ENCODE data around the gene ADIPOR2. TPM values are rescaled to one million over a fixed set of nuclear protein-coding genes. Genes with fewer than 3 reads are reported as not detected.

Gene ADIPOR2
- total RNA-seq (100 to 1,000 TPM in 1 of 5 donors, 10 to 100 TPM in 3, 1 to 10 TPM in 1; 2.9 to 185 (median 29.5) TPM), polyA plus RNA-seq (10 to 100 TPM; 22.4 to 41.4 (median 24.4) TPM)
- long read RNA-seq, donor 1: 0 reads
- long read RNA-seq, donor 2, full-length matches to known transcripts: 1 of 1 reads
- long read RNA-seq, donor 2, partial matches to known transcripts: 0 of 1 reads
- long read RNA-seq, donor 2, other reads (novel, unspliced or antisense): 0 of 1 reads
- long read RNA-seq, donor 3, full-length matches to known transcripts: 4 of 4 reads
- long read RNA-seq, donor 3, partial matches to known transcripts: 0 of 4 reads
- long read RNA-seq, donor 3, other reads (novel, unspliced or antisense): 0 of 4 reads
- long read RNA-seq, donor 4: 0 reads
- long read RNA-seq, donor 5, full-length matches to known transcripts: 1 of 25 reads
- long read RNA-seq, donor 5, partial matches to known transcripts: 24 of 25 reads
- long read RNA-seq, donor 5, other reads (novel, unspliced or antisense): 0 of 25 reads
- long read RNA-seq, donor 6, full-length matches to known transcripts: 4 of 4 reads
- long read RNA-seq, donor 6, partial matches to known transcripts: 0 of 4 reads
- long read RNA-seq, donor 6, other reads (novel, unspliced or antisense): 0 of 4 reads
- long read RNA-seq, donor 7: 0 reads
- long read RNA-seq, donor 8, full-length matches to known transcripts: 1 of 1 reads
- long read RNA-seq, donor 8, partial matches to known transcripts: 0 of 1 reads
- long read RNA-seq, donor 8, other reads (novel, unspliced or antisense): 0 of 1 reads
- long read RNA-seq, donor 9, full-length matches to known transcripts: 4 of 4 reads
- long read RNA-seq, donor 9, partial matches to known transcripts: 0 of 4 reads
- long read RNA-seq, donor 9, other reads (novel, unspliced or antisense): 0 of 4 reads
- long read RNA-seq, donor 10, partial matches to known transcripts: 5 of 5 reads
- long read RNA-seq, donor 10, other reads (novel, unspliced or antisense): 0 of 5 reads

GRCh38 chr12:1690578-1691122, at the start of gene ADIPOR2:
Gene ADIPOR2, plus strand, starts transcription at chr12:1691070. Its CDS starts 63,274 bp downstream, at chr12:1754344.
- TF ChIP-seq CTCF (IDR thresholded peaks at IDR 0.05): no peak
- TF ChIP-seq EP300 (IDR thresholded peaks at IDR 0.05): no peak
- peak in 1 of 4 donors; percentile 54 for TF ChIP-seq POLR2A (IDR thresholded peaks at IDR 0.05)
- peak; percentile 95 to 96 (median 95) for TF ChIP-seq POLR2AphosphoS5 (IDR thresholded peaks at IDR 0.05)
- Histone ChIP-seq H3K4me1 (peaks cover 0 to 50% (median 30%) of the 10 kb centered on the region in 4 donors), H3K9me3 (no peaks in the 10 kb centered on the region), H3K4me3 (peak within 1 kb of the TSS; percentile 78 to 98 (median 88)), H3K27ac (peak within 1 kb of the TSS; percentile 93 to 98 (median 97)), H3K27me3 (no peaks in the 10 kb centered on the region), H3K36me3 (peaks cover 0 to 4% (median 0%) of the 10 kb centered on the region in 4 donors)
- intact Hi-C loops (cut with DNase I; ENCODE audit: low total_unique reads): no loop called here
- peak; percentile 96 to 99 for DNase-seq
- WGBS, 5 donors: 0 to 1% (median 0%) methylated on average over 22 to 59 of the region's 59 CpGs

- no peak for DNase-seq
- peaks cover 10 to 21% (median 17%) of the 10 kb centered on the region in 4 donors for H3K4me1 ChIP-seq
- H3K9me3 ChIP-seq: no peaks in the 10 kb centered on the region
- H3K27ac ChIP-seq: peak overlapping the region in 1 of 5 donors; percentile 1
- no peaks in the 10 kb centered on the region for H3K27me3 ChIP-seq
- H3K4me3 ChIP-seq: no peak overlapping the region
- intact Hi-C loops (cut with DNase I; ENCODE audit: low total_unique reads): no loop called here
- WGBS, 5 donors: 64 to 78% (median 72%) methylated on average over 7 of the region's 7 CpGs
- H3K36me3 ChIP-seq: peaks cover 0 to 24% (median 11%) of the 10 kb centered on the region in 4 donors
- TF ChIP-seq POLR2AphosphoS5 (IDR thresholded peaks at IDR 0.05) (no peak), CTCF (IDR thresholded peaks at IDR 0.05) (no peak)
Observed at GRCh38 chr12:1642513-1642912, 48.4 kb upstream of the ADIPOR2 start.

- WGBS, 5 donors: 81 to 94% (median 93%) methylated on average over 9 of the region's 9 CpGs
- Histone ChIP-seq H3K36me3 (peaks cover 0 to 24% (median 13%) of the 10 kb centered on the region in 4 donors), H3K4me1 (peaks cover 10 to 21% (median 17%) of the 10 kb centered on the region in 4 donors), H3K4me3 (no peak overlapping the region), H3K9me3 (no peaks in the 10 kb centered on the region), H3K27me3 (no peaks in the 10 kb centered on the region), H3K27ac (peak overlapping the region in 1 of 5 donors; percentile 18)
- TF ChIP-seq EP300 (IDR thresholded peaks at IDR 0.05) (no peak), POLR2AphosphoS5 (IDR thresholded peaks at IDR 0.05) (no peak), POLR2A (IDR thresholded peaks at IDR 0.05) (no peak), CTCF (IDR thresholded peaks at IDR 0.05) (no peak)
- intact Hi-C loops (cut with DNase I; ENCODE audit: low total_unique reads): no loop called here
- DNase-seq: no peak
Observed at GRCh38 chr12:1643043-1643442, 47.8 kb upstream of the ADIPOR2 start.

Measured in stomach (tissue), 19 donors.